ENCODE results near the gene CABP7. TPM values are rescaled to one million over a fixed set of nuclear protein-coding genes. Genes with fewer than 3 reads are reported as not detected.

CABP7 gene
- total RNA-seq, 1 experiment from 2014 or later: not detected

DNA sequence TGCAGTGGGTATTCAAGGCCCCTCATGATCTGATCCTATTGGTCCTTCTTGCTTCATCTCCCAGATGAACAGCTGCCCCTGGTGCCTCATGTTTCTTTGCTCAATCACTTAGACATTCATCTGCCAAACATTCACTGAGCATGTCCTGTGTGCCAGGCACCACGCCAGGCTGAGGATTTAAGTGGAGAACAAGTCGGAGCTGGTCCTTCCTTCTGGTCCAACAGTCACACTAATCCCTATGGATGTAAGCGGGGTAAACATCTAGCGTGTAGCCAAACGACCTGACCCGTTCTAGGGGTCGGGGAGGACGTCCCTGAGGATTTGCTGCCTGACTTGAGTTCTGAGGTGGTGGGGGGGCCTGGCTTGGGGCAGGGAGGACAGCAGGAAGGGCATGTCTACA is 25.1 kb downstream of the CABP7 start:
- Histone ChIP-seq H3K27me3 (replicated peaks; ENCODE audit: insufficient read depth, low read depth, low read length, poor library complexity) (no peaks in the 10 kb centered on the region), H3K4me1 (ENCODE audit: insufficient read depth, low read length, poor library complexity, severe bottlenecking) (no peaks in the 10 kb centered on the region), H3K27ac (ENCODE audit: low read depth, low read length, poor library complexity, severe bottlenecking) (no peak overlapping the region), H3K9me3 (ENCODE audit: low read depth, low read length, poor library complexity, severe bottlenecking) (no peaks in the 10 kb centered on the region), H3K4me3 (ENCODE audit: low read depth, low read length, poor library complexity, severe bottlenecking) (no peak overlapping the region), H3K36me3 (ENCODE audit: insufficient read depth, low read length, poor library complexity, severe bottlenecking) (no peaks in the 10 kb centered on the region)
- intact Hi-C loops (cut with micrococcal nuclease; ENCODE audit: unreplicated experiment): no loop called here
- TF ChIP-seq EZH2 (IDR thresholded peaks at IDR 0.05; ENCODE audit: borderline replicate concordance, low read depth, low read length, poor library complexity, severe bottlenecking): no peak
- TF ChIP-seq, protein P1, sequence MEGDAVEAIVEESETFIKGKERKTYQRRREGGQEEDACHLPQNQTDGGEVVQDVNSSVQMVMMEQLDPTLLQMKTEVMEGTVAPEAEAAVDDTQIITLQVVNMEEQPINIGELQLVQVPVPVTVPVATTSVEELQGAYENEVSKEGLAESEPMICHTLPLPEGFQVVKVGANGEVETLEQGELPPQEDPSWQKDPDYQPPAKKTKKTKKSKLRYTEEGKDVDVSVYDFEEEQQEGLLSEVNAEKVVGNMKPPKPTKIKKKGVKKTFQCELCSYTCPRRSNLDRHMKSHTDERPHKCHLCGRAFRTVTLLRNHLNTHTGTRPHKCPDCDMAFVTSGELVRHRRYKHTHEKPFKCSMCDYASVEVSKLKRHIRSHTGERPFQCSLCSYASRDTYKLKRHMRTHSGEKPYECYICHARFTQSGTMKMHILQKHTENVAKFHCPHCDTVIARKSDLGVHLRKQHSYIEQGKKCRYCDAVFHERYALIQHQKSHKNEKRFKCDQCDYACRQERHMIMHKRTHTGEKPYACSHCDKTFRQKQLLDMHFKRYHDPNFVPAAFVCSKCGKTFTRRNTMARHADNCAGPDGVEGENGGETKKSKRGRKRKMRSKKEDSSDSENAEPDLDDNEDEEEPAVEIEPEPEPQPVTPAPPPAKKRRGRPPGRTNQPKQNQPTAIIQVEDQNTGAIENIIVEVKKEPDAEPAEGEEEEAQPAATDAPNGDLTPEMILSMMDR (conservative IDR thresholded peaks at IDR 0.05; ENCODE audit: low read depth, low read length): no peak
- no TSS peak for BruUV-seq (replicated peaks)
- DNase-seq (ENCODE audit: low spot score): peak; percentile 57
- CTCF ChIA-PET: no interaction called here
- POLR2A ChIA-PET (ENCODE audit: low non-redundant PET): interaction anchor here (0.6 kb wide), 1 partner anchor 15 kb away, joined by 9 read pairs; no protein-coding TSS in a partner anchor

DNA sequence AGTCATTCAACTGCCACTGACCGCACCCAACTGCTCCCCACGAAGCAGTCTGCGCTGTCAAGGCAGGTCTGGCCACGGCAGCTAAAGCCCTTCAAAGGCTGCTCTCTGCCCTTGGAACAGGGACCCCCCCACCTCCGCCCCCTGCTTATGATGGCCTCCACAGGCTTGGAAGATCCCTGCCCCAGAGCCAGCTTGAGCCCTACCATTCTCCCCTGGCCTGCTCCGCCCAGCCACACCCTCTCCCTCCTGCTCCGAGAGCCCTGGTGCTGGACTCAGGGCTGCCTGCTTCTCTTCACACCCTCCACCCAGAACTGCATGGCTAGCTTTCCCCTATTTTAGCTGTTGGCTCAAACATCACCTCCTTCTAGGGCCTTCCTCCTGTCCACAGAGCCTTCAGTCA is 28.0 kb downstream of the CABP7 start:
- Histone ChIP-seq H3K4me1 (ENCODE audit: insufficient read depth, low read length, poor library complexity, severe bottlenecking) (no peaks in the 10 kb centered on the region), H3K9me3 (ENCODE audit: low read depth, low read length, poor library complexity, severe bottlenecking) (no peaks in the 10 kb centered on the region), H3K27ac (ENCODE audit: low read depth, low read length, poor library complexity, severe bottlenecking) (no peak overlapping the region), H3K4me3 (ENCODE audit: low read depth, low read length, poor library complexity, severe bottlenecking) (no peak overlapping the region), H3K36me3 (ENCODE audit: insufficient read depth, low read length, poor library complexity, severe bottlenecking) (no peaks in the 10 kb centered on the region), H3K27me3 (replicated peaks; ENCODE audit: insufficient read depth, low read depth, low read length, poor library complexity) (no peaks in the 10 kb centered on the region)
- POLR2A ChIA-PET (ENCODE audit: low non-redundant PET): no interaction called here
- TF ChIP-seq, protein P1 (conservative IDR thresholded peaks at IDR 0.05; ENCODE audit: low read depth, low read length): no peak
- BruUV-seq (replicated peaks): no TSS peak
- no peak for DNase-seq (ENCODE audit: low spot score)
- intact Hi-C loops (cut with micrococcal nuclease; ENCODE audit: unreplicated experiment): no loop called here
- CTCF ChIA-PET: no interaction called here

DNA sequence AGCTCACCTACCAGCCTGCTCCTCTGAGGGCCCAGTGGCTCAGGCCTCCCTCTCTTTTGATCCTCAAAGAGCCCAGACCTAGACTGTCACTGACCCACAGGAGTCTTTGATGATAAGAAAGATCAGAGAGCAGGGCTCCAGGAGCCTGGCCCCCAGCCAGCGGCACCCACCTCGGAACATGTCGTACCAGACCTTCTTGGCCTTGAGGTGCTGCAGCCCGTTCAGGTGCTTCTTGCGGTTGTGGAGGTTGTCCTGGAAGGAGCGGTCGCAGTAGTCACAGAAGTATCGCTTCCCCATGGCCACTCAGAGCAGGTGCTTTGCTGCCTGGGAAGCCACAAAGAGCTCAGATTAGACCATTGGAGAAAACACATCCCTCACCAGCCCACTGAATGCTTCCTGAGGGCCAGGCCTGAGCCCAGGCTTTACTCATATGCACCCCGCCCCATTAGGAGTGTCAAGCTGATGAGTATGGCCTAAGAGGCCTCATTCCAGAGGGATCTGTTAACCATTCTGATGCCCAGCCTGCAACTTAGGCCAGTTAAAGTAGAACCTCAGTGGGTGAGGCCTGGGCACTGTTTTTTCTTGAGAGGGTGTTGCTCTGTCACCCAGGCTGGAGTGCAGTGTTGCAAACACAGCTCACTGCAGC is 28.6 kb downstream of the CABP7 start:
- H3K27ac ChIP-seq (ENCODE audit: low read depth, low read length, poor library complexity, severe bottlenecking): no peak overlapping the region
- no peaks in the 10 kb centered on the region for H3K27me3 ChIP-seq (replicated peaks; ENCODE audit: insufficient read depth, low read depth, low read length, poor library complexity)
- no peaks in the 10 kb centered on the region for H3K4me1 ChIP-seq (ENCODE audit: insufficient read depth, low read length, poor library complexity, severe bottlenecking)
- H3K9me3 ChIP-seq (ENCODE audit: low read depth, low read length, poor library complexity, severe bottlenecking): no peaks in the 10 kb centered on the region
- no peaks in the 10 kb centered on the region for H3K36me3 ChIP-seq (ENCODE audit: insufficient read depth, low read length, poor library complexity, severe bottlenecking)
- TF ChIP-seq EZH2 (IDR thresholded peaks at IDR 0.05; ENCODE audit: borderline replicate concordance, low read depth, low read length, poor library complexity, severe bottlenecking): no peak
- TF ChIP-seq, protein P1 (conservative IDR thresholded peaks at IDR 0.05; ENCODE audit: low read depth, low read length): no peak
- ChIA-PET POLR2A (ENCODE audit: low non-redundant PET) (no interaction called here), CTCF (no interaction called here)
- no peak overlapping the region for H3K4me3 ChIP-seq (ENCODE audit: low read depth, low read length, poor library complexity, severe bottlenecking)
- intact Hi-C loops (cut with micrococcal nuclease; ENCODE audit: unreplicated experiment): no loop called here
- no peak for DNase-seq (ENCODE audit: low spot score)
- no TSS peak for BruUV-seq (replicated peaks)

Data from A673 (cell line).